A549 (cell line): Measurements from ENCODE around the gene LEF1. TPM values are rescaled to one million over a fixed set of nuclear protein-coding genes. Genes with fewer than 3 reads are reported as not detected.

Experiments used
- ATAC-seq, 2 experiments: fragments of 200-7000 bp in 1 of 2; fragments of >200 bp in 1 of 2; cut with Nextera tagmentation in 1 of 2; cut with Tn5 transposase in 1 of 2; 3 replicates each; pipeline versions ENCODE4 v1.8.0 to v1.9.1; 2018 to 2020; ENCODE audit warnings: mild to moderate bottlenecking in 1 of 2, moderate library complexity in 1 of 2
- CTCF ChIA-PET: fragments of 300-600 bp; sonication (Branson Sonifier 250); formaldehyde crosslinking; extraction: SDS; loops from one replicate; lab custom pipeline; 2021; ENCODE audit warnings: antibody characterized with exemption, inconsistent platforms; lab: Yijun Ruan, JAX
- POLR2A ChIA-PET: fragments of 350-600 bp; formaldehyde crosslinking; extraction: SDS; loops from one replicate; lab custom pipeline; 2021; ENCODE audit warnings: antibody characterized with exemption, inconsistent platforms; lab: Yijun Ruan, JAX
- DNase-seq, 2 experiments: peaks; one replicate each; pipeline versions ENCODE4 v3.0.0 to v3.0.0-alpha.2; 2011 to 2016; ENCODE audit warnings: low read depth in 1 of 2, low spot score in 1 of 2
- FAIRE-seq: peaks from 2 replicates; lab custom pipeline; 2011; peaks lifted over from hg19 to GRCh38; lab: Jason Lieb, UNC
- H3K27ac ChIP-seq, 2 experiments: fragments of >200 bp; sonication (Bioruptor Twin); formaldehyde crosslinking; 3 replicates each; pipeline ENCODE4 v1.5.1; 2016 to 2017
- H3K4me1 ChIP-seq: fragments of >200 bp; sonication (Bioruptor Twin); formaldehyde crosslinking; 3 replicates; pipeline ENCODE4 v1.6.1; 2016
- H3K4me2 ChIP-seq: fragments of >200 bp; sonication (Bioruptor Twin); formaldehyde crosslinking; 3 replicates; pipeline ENCODE4 v1.6.1; 2016
- H3K4me3 ChIP-seq: fragments of >200 bp; sonication (Bioruptor Twin); formaldehyde crosslinking; 3 replicates; pipeline ENCODE4 v1.5.1; 2016
- H3K9me3 ChIP-seq: fragments of >200 bp; sonication (Bioruptor Twin); formaldehyde crosslinking; 3 replicates; pipeline ENCODE4 v1.6.1; 2016
- BHLHE40 ChIP-seq: IDR thresholded peaks from 2 replicates; pipeline ENCODE4 v1.6.1; 2012; ENCODE audit warnings: low read depth, low read length, inconsistent platforms
- CEBPB ChIP-seq, 2 experiments: fragments of >200 bp in 1 of 2; sonication (Bioruptor Twin) in 1 of 2; formaldehyde crosslinking in 1 of 2; IDR thresholded peaks; 2 replicates each; pipeline ENCODE4 v1.6.1; 2012 to 2016
- CHD2 ChIP-seq: fragments of 150-350 bp; IDR thresholded peaks from 2 replicates; pipeline ENCODE4 v1.6.1; 2014; ENCODE audit warnings: low read length; ENCODE audit not compliant: partially characterized antibody
- CTCF ChIP-seq: fragments of >200 bp; sonication (Bioruptor Twin); formaldehyde crosslinking; IDR thresholded peaks from 3 replicates; pipeline ENCODE4 v1.5.1; 2016
- EHF ChIP-seq: fragments of 250-450 bp; sonication (Bioruptor Pico); IDR thresholded peaks from 2 replicates; pipeline ENCODE4 v1.5.0; 2020; ENCODE audit warnings: mild to moderate bottlenecking
- FOSB ChIP-seq: fragments of 250-450 bp; sonication (Bioruptor Pico); IDR thresholded peaks from 2 replicates; pipeline ENCODE4 v1.5.0; 2020; ENCODE audit warnings: mild to moderate bottlenecking, moderate library complexity
- HMGXB4 ChIP-seq: fragments of 250-450 bp; sonication (Bioruptor Pico); IDR thresholded peaks from 2 replicates; pipeline ENCODE4 v1.5.0; 2021; ENCODE audit warnings: mild to moderate bottlenecking, moderate library complexity, borderline replicate concordance
- HOXA7 ChIP-seq: fragments of 250-450 bp; sonication (Bioruptor Pico); IDR thresholded peaks from 2 replicates; pipeline ENCODE4 v1.5.0; 2020; ENCODE audit warnings: mild to moderate bottlenecking, moderate library complexity
- HOXB13 ChIP-seq: fragments of 250-450 bp; sonication (Bioruptor Pico); IDR thresholded peaks from 2 replicates; pipeline ENCODE4 v1.5.0; 2020; ENCODE audit warnings: low read depth, mild to moderate bottlenecking, moderate library complexity
- MAZ ChIP-seq: fragments of 150-350 bp; IDR thresholded peaks from 2 replicates; pipeline ENCODE4 v1.6.1; 2014; ENCODE audit warnings: antibody characterized with exemption, low read depth, low read length, borderline replicate concordance
- NFE2L2 ChIP-seq: fragments of 150-350 bp; conservative IDR thresholded peaks from 2 replicates; pipeline ENCODE4 v1.6.1; 2014; ENCODE audit warnings: low read length
- PHF8 ChIP-seq: fragments of 200-600 bp; sonication (generic); IDR thresholded peaks from 2 replicates; pipeline ENCODE4 v1.6.1; 2016; ENCODE audit warnings: low read depth, mild to moderate bottlenecking, antibody characterized with exemption, moderate library complexity, borderline replicate concordance
- RAD21 ChIP-seq, 2 experiments: fragments of >200 bp in 1 of 2; sonication (Bioruptor Twin) in 1 of 2; formaldehyde crosslinking in 1 of 2; IDR thresholded peaks in 1 of 2; conservative IDR thresholded peaks in 1 of 2; 2 replicates in 1 of 2; 3 replicates in 1 of 2; pipeline ENCODE4 v1.6.1; 2012 to 2018; ENCODE audit warnings: inconsistent platforms in 1 of 2
- RCOR1 ChIP-seq: fragments of 150-350 bp; IDR thresholded peaks from 2 replicates; pipeline ENCODE4 v1.6.1; 2014; ENCODE audit warnings: antibody characterized with exemption, low read length, low read depth
- RNF2 ChIP-seq: fragments of 200-600 bp; sonication (generic); IDR thresholded peaks from 2 replicates; pipeline ENCODE4 v1.6.1; 2016; ENCODE audit warnings: low read depth, mild to moderate bottlenecking, antibody characterized with exemption, moderate library complexity, borderline replicate concordance
- SMC3 ChIP-seq: fragments of >200 bp; sonication (Bioruptor Twin); formaldehyde crosslinking; IDR thresholded peaks from 3 replicates; pipeline ENCODE4 v1.6.1; 2018; ENCODE audit warnings: inconsistent platforms
- SREBF2 ChIP-seq: fragments of 450-650 bp; IDR thresholded peaks from 2 replicates; pipeline ENCODE4 v1.6.1; 2014; ENCODE audit warnings: mild to moderate bottlenecking, moderate library complexity
- TP53 ChIP-seq: fragments of 250-450 bp; sonication (Bioruptor Pico); IDR thresholded peaks from 2 replicates; pipeline ENCODE4 v1.5.0; 2021; ENCODE audit warnings: mild to moderate bottlenecking, moderate library complexity
- USF2 ChIP-seq: fragments of 450-650 bp; IDR thresholded peaks from 2 replicates; pipeline ENCODE4 v1.6.1; 2014; ENCODE audit warnings: antibody characterized with exemption
- ZC3H11A ChIP-seq: fragments of 450-650 bp; IDR thresholded peaks from 2 replicates; pipeline ENCODE4 v1.6.1; 2014; ENCODE audit warnings: antibody characterized with exemption, mild to moderate bottlenecking
- ZNF302 ChIP-seq: fragments of 250-450 bp; sonication (Bioruptor Pico); IDR thresholded peaks from 2 replicates; pipeline ENCODE4 v1.9.0; 2021; ENCODE audit warnings: inconsistent platforms, mild to moderate bottlenecking, moderate library complexity
- WGBS: methylation state at CpG from one replicate; pipeline ENCODE4 v1.1.6; 2017; ENCODE audit errors: missing lambda C conversion rate; 5-methylcytosine and 5-hydroxymethylcytosine counted together
- polyA plus RNA-seq, 4 experiments: library from polyadenylated mRNA; depleted of rRNA in 3 of 4; stranded (reverse); fragments of >200 nt; fragmentation: RNase III in 1 of 4; extraction: RNeasy Plus Mini Kit Qiagen cat#74134 plus additional on column Dnase treatment in 1 of 4; gene quantifications; 2 replicates in 3 of 4; 3 replicates in 1 of 4; pipeline ENCODE4 v1.2.3, GENCODE V29; 2011 to 2017
- TF ChIP-seq, protein P1 (sequence below): IDR thresholded peaks from 2 replicates; pipeline ENCODE4 v1.6.1; 2012
- TF ChIP-seq, protein P2 (sequence below): IDR thresholded peaks from 2 replicates; pipeline ENCODE4 v1.6.1; 2012
- TF ChIP-seq, protein P3 (sequence below): fragments of 250-450 bp; sonication (Bioruptor Pico); IDR thresholded peaks from 2 replicates; pipeline ENCODE4 v1.5.0; 2020; ENCODE audit warnings: low read depth, mild to moderate bottlenecking, moderate library complexity

LEF1 gene
- polyA plus RNA-seq, 2 of the 4 experiments (the other 2 are of a cell fraction): not detected

- ChIA-PET CTCF (no interaction called here), POLR2A (no interaction called here)
- no peak for FAIRE-seq
- TF ChIP-seq CTCF: no peak
- no peak for TF ChIP-seq RCOR1
- no peak for TF ChIP-seq NFE2L2
- TF ChIP-seq BHLHE40: no peak
- no peak for TF ChIP-seq EHF (CRISPR knock-in tag)
- TF ChIP-seq CHD2: no peak
- TF ChIP-seq SMC3: no peak
- TF ChIP-seq RAD21 (conservative IDR thresholded peaks at IDR 0.05 in 1 of 2, IDR thresholded peaks at IDR 0.05 in 1 of 2): no peak
- no peak for TF ChIP-seq USF2
- TF ChIP-seq RNF2: no peak
- TF ChIP-seq ZC3H11A: no peak
- no peak for TF ChIP-seq TP53 (CRISPR knock-in tag)
- no peak for TF ChIP-seq CEBPB (IDR thresholded peaks at IDR 0.05)
- no peak for TF ChIP-seq ZNF302 (CRISPR knock-in tag)
- Histone ChIP-seq H3K27ac (no peak overlapping the region), H3K4me3 (no peak overlapping the region), H3K4me2 (no peak overlapping the region), H3K9me3 (no peaks in the 10 kb centered on the region), H3K4me1 (no peaks in the 10 kb centered on the region)
- WGBS: 68% methylated on average over 5 of the region's 5 CpGs
- DNase-seq: no peak
- ATAC-seq: no peak
Observed at GRCh38 chr4:108049406-108049805, 119.3 kb downstream of the LEF1 start.

DNA sequence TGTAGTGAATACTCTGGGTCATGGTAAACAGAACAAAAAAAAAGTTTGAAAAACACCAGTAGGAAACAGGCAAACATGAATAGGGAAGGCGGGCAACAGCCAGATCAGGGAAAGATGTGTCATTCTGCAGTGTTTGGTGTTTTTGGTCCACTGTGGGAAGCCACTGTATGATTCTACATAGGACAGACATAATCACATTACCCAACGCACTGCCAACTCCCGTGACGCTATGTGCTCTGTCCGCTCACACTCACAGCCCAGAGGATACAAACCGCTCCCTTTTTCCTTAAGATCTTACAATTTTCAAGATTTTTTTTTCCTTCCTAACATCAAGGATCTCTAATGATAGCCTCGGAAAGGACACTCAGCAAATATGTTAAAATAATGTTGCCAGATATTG lies 119.7 kb downstream of the LEF1 start:
- ATAC-seq: no peak
- CTCF ChIA-PET: no interaction called here

More for the DNA sequence above, 119.7 kb downstream of the LEF1 start:
- no peak overlapping the region for H3K27ac ChIP-seq
- H3K9me3 ChIP-seq: no peaks in the 10 kb centered on the region
- no peaks in the 10 kb centered on the region for H3K4me1 ChIP-seq
- 78% methylated on average over 7 of the region's 7 CpGs for WGBS
- H3K4me3 ChIP-seq: no peak overlapping the region
- no peak overlapping the region for H3K4me2 ChIP-seq
- TF ChIP-seq, protein P1, sequence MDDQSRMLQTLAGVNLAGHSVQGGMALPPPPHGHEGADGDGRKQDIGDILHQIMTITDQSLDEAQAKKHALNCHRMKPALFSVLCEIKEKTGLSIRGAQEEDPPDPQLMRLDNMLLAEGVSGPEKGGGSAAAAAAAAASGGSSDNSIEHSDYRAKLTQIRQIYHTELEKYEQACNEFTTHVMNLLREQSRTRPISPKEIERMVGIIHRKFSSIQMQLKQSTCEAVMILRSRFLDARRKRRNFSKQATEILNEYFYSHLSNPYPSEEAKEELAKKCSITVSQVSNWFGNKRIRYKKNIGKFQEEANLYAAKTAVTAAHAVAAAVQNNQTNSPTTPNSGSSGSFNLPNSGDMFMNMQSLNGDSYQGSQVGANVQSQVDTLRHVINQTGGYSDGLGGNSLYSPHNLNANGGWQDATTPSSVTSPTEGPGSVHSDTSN: no peak
- TF ChIP-seq, protein P2, sequence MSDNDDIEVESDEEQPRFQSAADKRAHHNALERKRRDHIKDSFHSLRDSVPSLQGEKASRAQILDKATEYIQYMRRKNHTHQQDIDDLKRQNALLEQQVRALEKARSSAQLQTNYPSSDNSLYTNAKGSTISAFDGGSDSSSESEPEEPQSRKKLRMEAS: no peak
- TF ChIP-seq MAZ (no peak), PHF8 (no peak), HOXA7 (CRISPR knock-in tag) (no peak), ZNF302 (CRISPR knock-in tag) (no peak), HOXB13 (no peak), SREBF2 (no peak), FOSB (CRISPR knock-in tag) (no peak), HMGXB4 (CRISPR knock-in tag) (no peak)
- TF ChIP-seq, protein P3, sequence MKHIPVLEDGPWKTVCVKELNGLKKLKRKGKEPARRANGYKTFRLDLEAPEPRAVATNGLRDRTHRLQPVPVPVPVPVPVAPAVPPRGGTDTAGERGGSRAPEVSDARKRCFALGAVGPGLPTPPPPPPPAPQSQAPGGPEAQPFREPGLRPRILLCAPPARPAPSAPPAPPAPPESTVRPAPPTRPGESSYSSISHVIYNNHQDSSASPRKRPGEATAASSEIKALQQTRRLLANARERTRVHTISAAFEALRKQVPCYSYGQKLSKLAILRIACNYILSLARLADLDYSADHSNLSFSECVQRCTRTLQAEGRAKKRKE: no peak
- POLR2A ChIA-PET: no interaction called here
- DNase-seq (no peak), FAIRE-seq (no peak)
